Measurements from ENCODE around the gene AHSG. TPM values are rescaled to one million over a fixed set of nuclear protein-coding genes. Genes with fewer than 3 reads are reported as not detected.

Gene AHSG
- total and polyA plus RNA-seq, 10 donors: 0.30 TPM; not detected in 9

- peak overlapping the region in 1 of 8 donors; percentile 37 for H3K4me3 ChIP-seq
- DNase-seq: peak; percentile 86
- peak overlapping the region in 1 of 8 donors; percentile 1 for H3K27ac ChIP-seq
- intact Hi-C loops (cut with DNase I; ENCODE audit: low total_unique reads): loop anchor here (5.0 kb wide), 2 partner anchors 207 to 623 kb away; no protein-coding TSS in a partner anchor
- TF ChIP-seq POLR2AphosphoS5 (IDR thresholded peaks at IDR 0.05): no peak
- peak; percentile 93 to 98 (median 97) for TF ChIP-seq CTCF (IDR thresholded peaks at IDR 0.05 in 8 of 11, conservative IDR thresholded peaks at IDR 0.05 in 3 of 11)
- 27 to 32% (median 28%) methylated on average over 16 of the region's 16 CpGs for WGBS, 5 donors
- H3K36me3 ChIP-seq: no peaks in the 10 kb centered on the region
- H3K4me1 ChIP-seq: peaks cover 0 to 25% (median 22%) of the 10 kb centered on the region in 6 donors
- H3K27me3 ChIP-seq (replicated peaks in 1 of 7): peaks cover 0 to 66% (median 16%) of the 10 kb centered on the region in 7 donors
- no peaks in the 10 kb centered on the region for H3K9me3 ChIP-seq
Measured at GRCh38 chr3:186614597-186615483, 2.0 kb downstream of the AHSG start.

GRCh38 chr3:186616299-186616617 lies 3.4 kb downstream of the AHSG start:
- DNase-seq: no peak
- H3K36me3 ChIP-seq: no peaks in the 10 kb centered on the region
- no peaks in the 10 kb centered on the region for H3K9me3 ChIP-seq
- peaks cover 0 to 76% (median 16%) of the 10 kb centered on the region in 7 donors for H3K27me3 ChIP-seq (replicated peaks in 1 of 7)
- H3K4me3 ChIP-seq: no peak overlapping the region
- no peak for TF ChIP-seq POLR2A (IDR thresholded peaks at IDR 0.05)
- TF ChIP-seq CTCF (IDR thresholded peaks at IDR 0.05 in 8 of 11, conservative IDR thresholded peaks at IDR 0.05 in 3 of 11): no peak
- TF ChIP-seq POLR2AphosphoS5 (IDR thresholded peaks at IDR 0.05): no peak
- peaks cover 0 to 25% (median 22%) of the 10 kb centered on the region in 6 donors for H3K4me1 ChIP-seq
- intact Hi-C loops (cut with DNase I; ENCODE audit: low total_unique reads): loop anchor here (5.0 kb wide), 1 partner anchor 624 kb away; no protein-coding TSS in a partner anchor
- H3K27ac ChIP-seq: no peak overlapping the region
- WGBS, 5 donors: 82 to 92% (median 83%) methylated on average over 8 of the region's 8 CpGs

- no peaks in the 10 kb centered on the region for H3K9me3 ChIP-seq
- WGBS, 5 donors: 19 to 26% (median 21%) methylated on average over 27 to 31 of the region's 31 CpGs
- no peak overlapping the region for H3K27ac ChIP-seq
Measured at GRCh38 chr3:186617036-186617946, 4.4 kb downstream of the AHSG start.

More at GRCh38 chr3:186617036-186617946, 4.4 kb downstream of the AHSG start:
- Histone ChIP-seq H3K4me1 (peaks cover 0 to 25% (median 22%) of the 10 kb centered on the region in 6 donors), H3K4me3 (peak overlapping the region in 2 of 8 donors; percentile 1 to 51), H3K36me3 (no peaks in the 10 kb centered on the region), H3K27me3 (replicated peaks in 1 of 7) (peaks cover 0 to 73% (median 16%) of the 10 kb centered on the region in 7 donors)
- peak; percentile 96 for DNase-seq
- intact Hi-C loops (cut with DNase I; ENCODE audit: low total_unique reads): loop anchor here (5.0 kb wide), 1 partner anchor 625 kb away; no protein-coding TSS in a partner anchor
- TF ChIP-seq CTCF (IDR thresholded peaks at IDR 0.05 in 8 of 11, conservative IDR thresholded peaks at IDR 0.05 in 3 of 11) (peak; percentile 74 to 94 (median 91)), POLR2AphosphoS5 (IDR thresholded peaks at IDR 0.05) (peak; percentile 48 to 73 (median 66)), POLR2A (IDR thresholded peaks at IDR 0.05) (no peak)
